GM19193 (cell line): ENCODE measurements around the gene CDIP1.

Experiments used
- POLR2A ChIP-seq: IDR thresholded peaks from 4 replicates; pipeline ENCODE4 v1.6.1; 2011; ENCODE audit not compliant: insufficient read depth, insufficient read length; ENCODE audit errors: extremely low read depth

Gene CDIP1

DNA sequence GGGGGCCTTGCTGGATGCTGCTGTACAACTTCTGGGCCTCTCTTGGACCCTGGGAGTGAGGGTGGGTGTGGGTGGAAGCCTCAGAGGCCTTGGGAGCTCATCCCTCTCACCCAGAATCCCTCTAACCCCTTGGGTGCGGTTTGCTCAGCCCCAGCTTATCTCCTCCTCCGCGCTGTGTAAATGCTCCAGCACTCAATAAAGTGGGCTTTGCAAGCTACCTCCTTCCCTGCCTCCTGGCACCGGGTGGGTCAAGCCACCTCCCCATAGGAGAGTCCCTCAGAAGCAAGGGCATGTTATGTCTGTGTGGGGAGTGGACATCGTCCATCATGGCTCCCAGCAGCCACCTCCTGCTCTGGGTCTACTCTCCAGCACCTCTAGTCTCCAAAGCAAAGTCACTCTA, 28.4 kb downstream of the CDIP1 start:
- no peak for TF ChIP-seq POLR2A

DNA sequence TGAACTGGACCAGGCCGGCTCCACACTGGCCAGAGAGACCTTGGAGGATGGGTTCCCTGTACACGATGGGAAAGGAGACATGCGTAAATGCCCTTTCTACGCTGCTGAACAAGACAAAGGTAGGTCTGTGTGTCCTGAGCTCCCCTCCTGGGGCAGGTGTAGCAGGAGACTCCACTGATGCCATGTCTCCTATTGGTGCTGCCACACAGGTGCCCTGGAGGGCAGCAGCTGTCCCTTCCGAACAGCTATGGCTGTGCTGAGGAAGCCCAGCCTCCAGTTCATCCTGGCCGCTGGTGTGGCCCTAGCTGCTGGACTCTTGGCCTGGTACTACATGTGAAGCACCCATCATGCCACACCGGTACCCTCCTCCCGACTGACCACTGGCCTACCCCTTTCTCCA, 29.2 kb downstream of the CDIP1 start:
- TF ChIP-seq POLR2A, result no peak

DNA sequence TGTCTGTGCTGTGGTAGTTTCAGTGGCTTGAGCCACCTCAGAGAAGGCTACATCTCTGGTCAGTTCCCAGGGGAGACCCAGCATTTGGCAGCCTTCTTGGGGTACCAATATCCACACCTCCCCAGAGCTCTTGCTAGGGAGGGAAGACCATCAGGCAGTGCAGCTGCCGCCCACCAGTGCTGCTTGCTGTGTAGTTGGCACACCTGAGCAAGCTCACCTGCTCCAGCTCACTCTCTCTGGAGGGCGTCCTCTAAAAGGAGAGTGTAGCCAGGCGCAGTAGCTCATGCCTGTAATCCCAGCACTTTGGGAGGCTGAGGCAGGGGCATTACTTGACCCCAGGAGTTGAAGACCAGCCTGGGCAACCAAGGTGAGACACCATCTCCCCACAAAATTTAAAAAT, 29.8 kb downstream of the CDIP1 start:
- TF ChIP-seq POLR2A, result no peak

DNA sequence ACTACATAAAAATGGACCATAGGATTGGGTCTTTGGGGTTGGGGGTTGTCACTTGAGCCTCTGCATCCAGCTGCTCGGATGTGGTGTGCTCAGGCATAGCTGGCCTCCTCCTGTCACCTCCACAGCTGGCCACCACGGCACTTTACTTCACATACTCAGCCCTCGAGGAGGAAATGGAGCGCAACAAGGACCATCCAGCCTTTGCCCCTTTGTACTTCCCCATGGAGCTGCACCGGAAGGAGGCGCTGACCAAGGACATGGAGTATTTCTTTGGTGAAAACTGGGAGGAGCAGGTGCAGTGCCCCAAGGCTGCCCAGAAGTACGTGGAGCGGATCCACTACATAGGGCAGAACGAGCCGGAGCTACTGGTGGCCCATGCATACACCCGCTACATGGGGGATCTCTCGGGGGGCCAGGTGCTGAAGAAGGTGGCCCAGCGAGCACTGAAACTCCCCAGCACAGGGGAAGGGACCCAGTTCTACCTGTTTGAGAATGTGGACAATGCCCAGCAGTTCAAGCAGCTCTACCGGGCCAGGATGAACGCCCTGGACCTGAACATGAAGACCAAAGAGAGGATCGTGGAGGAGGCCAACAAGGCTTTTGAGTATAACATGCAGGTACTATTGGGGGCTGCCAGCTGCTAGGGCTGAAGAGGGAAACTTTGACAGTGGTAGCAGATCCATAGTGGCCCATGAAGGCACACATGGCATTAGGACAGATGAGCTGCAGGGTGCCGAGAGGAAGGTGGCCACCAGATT, 30.8 kb downstream of the CDIP1 start:
- TF ChIP-seq POLR2A, result no peak

DNA sequence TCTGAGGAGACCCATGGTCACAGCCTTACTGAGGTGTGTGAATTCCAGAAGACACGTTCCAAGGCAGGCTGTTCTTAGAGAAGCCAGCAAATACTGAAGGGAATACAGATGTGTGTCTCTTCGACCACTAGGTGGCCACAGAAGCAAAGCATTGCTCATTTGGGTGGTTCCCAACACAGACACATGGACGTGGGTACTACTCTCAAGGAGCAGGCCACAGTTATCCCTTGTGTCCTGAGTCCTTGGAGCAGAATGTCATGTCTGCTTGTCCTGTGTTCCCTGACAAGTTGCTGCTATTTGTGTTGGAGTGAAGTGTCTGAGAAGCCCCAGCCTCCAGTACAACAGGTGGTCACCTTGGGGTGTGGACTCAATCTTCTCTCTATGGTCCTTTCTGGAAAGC, 32.1 kb downstream of the CDIP1 start:
- TF ChIP-seq POLR2A, result no peak

DNA sequence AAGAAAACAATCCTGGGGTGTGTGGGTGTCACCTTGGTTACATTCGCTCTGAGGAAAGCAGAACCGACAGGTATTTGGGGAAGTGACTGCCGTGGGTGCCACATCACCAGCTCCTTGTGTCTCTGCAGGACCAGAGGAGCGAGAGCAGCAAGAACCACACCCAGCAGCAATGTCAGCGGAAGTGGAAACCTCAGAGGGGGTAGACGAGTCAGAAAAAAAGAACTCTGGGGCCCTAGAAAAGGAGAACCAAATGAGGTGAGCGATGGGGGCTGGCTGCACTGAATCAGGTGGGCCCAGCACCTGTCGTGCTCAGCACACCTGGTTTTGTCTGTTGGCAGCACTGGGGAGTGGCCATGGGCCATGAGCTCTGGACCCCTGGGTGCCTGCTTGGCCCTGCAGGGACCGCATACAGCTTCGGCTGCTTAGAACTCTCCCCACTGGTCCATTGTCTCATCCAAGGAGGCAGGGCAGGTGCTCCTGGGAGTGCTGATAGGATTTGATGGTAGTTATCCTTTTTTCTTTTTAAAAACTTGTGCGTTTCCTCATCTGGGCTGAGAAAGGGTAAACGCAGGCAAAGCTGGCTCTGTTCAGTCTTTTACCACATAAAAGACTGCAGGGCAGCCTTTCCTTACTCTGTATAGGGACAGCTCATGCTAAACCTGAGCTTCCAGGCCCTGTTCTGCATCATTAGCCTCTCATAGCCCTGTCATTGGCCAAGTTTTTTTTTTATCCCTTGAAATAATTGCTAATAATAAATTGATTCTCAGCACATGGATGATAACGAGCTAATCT, 33.0 kb downstream of the CDIP1 start:
- peak; percentile 20 for TF ChIP-seq POLR2A

DNA sequence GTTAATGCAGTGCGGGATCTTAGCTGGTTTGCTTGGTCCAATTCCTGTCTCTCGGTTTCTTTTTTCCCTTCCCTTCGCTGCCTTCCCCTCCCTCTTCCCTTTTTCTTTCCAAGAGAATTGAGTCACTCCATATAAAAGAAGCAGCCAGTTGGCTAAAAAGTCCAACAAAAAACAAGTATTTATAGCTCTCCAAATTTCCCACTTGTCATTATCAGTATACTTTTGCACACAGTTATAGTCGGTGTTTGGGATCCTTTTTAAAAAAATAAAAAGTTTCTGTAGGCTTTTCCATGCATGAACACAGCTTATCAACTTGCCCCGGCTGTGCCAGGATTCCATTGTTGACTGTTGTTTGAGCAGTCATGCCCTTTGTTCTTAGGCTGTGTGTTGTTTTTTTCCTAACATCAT, 37.5 kb downstream of the CDIP1 start:
- no peak for TF ChIP-seq POLR2A

DNA sequence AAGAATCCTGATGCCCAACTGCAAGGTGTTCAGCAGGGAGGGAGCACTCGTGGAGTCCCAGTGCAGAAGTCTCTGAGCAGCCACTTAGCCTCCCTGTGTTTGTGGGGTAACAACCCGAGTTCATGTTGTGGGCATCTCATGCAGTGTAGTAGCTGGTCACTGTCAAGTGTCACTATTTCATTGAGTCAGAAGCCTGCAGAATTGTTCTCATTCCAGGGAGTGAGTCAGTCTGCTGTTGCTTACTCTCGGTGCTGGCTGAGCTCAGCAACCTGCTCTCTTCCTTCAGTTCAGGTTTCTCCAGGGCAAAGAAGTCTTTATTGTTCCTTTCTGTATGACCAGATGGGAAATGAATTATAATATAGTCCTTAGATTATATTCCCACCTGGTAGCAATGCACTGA, 38.3 kb downstream of the CDIP1 start:
- no peak for TF ChIP-seq POLR2A

DNA sequence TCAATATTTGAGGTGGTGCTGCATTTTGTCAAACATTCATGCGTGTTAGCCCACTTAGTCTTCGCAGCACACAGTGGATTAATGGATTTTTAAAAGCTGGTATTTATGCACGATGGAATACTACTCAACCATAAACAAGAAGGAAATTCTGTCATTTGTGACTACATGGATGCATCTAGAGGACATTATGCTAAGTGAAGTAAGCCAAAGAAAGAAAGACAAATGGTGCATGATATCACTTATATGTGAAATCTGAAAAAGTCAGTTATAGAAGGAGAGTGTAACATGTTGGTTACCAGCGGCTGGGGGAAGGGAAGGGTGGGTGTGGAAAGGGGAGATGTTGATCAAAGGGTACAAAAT, 39.4 kb downstream of the CDIP1 start:
- no peak for TF ChIP-seq POLR2A

DNA sequence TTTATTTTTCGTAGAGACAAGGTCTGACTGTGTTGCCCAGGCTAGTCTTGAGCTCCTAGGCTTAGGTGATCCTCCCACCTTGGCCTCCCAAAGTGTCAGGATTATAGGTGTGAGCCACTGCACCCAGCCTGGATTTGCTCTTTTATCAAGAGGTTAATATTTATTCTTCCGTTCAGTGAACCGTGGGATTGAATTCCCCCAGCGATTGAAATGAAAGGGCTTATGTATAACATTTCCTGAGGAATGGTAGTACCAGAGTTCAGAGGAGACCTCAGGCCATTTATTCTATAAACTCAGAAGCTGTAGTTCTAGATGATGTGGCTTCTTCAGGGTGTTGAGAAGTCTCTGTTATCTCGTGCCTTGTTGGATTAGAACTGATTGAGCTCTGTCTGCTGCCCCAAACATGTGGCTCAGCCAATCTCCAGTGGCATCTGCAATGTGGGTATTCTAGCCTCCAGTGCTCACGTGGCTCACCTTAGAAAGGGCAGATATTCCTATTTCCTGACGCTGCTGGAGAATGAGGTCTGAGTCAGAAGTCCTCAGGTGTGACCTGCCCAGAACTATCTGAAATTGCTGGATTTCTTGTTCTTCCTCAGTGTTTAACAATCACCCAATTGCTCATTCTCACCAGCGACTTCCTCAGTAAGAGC, 39.9 kb downstream of the CDIP1 start:
- no peak for TF ChIP-seq POLR2A

DNA sequence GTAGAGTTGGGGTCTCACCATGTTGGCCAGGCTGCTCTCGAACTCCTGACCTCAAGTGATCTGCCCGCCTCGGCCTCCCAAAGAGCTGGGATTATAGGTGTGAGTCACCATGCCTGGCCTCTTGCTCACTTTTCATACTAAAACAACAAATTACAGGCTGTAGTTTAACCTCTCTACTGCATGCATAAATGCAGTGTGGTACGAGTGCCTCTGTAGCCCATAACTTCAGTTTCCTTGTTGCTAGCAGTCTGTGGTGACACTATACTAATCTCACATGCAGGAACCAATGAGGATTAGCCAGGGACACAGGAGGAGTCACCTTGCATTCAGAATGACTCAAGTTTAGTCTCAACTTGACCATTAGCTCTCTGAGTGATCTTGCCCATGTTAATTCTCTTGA, 42.3 kb downstream of the CDIP1 start:
- no peak for TF ChIP-seq POLR2A

DNA sequence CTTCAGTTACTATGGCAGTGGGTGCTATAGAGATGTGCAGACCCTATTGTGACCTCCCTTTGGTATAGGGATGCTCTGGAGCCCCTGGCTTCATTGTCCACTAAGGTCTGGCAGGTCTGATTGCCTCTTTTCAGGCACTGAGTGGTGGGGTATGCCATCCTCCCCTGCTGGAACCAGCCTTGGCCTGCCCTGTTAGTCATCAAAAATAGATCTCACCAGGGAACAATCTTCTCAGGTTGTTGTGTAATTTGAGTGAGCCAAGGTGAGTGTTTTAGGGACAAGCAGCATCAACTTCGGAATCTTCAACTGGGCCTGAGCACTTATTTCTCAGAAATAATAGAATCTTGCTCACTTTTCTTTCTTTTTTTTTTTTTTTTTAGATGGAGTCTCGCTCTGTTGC, 42.8 kb downstream of the CDIP1 start:
- no peak for TF ChIP-seq POLR2A

DNA sequence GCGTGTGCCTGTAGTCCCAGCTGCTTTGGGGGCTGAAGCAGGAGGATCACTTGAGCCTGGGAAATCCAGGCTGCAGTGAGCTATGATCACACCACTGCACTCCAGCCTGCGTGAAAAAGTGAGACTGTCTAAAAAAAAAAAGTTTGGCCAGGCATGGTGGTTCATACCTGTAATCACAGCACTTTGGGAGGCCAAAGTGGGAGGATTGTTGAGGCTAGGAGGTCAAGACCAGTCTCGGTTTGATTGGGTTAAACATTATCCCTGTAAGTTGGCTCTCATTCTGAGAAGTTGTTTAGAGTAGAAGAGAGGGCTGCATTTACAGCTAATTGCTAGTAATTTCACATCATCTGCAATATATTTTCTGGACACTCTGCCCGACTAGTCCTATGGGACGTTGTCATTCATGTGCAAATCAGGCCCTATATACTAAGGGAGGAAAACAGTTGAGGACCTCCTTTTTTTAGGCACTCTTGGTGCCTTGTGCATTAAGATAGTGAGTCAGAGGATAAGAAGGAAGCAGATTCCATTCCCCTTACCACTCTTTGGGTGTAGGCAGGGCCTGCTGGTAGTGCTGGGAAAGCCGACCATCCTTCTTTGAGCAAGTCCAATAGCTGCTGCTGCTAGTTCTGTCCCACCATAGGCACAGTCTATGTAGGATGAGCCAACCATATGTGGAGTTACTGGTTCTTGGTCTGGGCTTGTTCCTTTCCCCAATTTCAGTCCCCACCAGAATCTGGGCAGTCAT, 43.7 kb downstream of the CDIP1 start:
- no peak for TF ChIP-seq POLR2A

DNA sequence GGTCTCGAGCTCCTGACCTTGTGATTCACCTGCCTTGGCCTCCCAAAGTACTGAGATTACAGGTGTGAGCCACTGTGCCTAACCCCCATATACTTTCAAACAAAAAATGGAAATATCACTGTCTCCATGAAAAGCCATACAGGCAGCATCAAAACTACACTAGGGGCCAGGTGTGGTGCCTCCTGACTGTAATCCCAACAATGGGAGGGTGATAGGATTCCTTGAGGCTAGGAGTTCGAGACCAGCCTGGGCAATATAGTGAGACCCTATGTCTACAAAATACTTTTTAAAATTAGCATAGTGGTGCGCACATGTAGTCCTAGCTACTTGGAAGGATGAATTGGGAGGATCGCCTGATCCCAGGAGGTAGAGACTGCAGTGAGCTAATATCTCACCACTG, 46.7 kb downstream of the CDIP1 start:
- TF ChIP-seq POLR2A, result no peak

DNA sequence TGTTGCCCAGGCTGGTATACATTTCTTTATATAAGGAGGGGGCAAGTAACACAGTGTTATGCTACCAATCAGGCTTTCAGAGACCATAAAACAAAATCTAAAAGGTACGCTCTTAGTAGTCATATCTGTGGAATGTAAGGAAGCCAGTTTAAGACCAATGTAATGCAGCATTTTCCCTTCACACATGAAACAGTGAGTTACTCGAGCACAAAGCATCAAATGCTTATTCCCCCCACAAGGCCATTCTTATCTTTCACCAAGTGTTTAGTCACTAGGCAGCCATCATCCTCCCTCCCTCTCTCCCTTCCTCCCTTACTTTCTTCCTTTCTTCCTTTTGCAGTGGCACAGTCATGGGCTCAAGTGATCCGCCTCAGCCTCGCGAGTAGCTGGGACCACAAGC, 49.5 kb downstream of the CDIP1 start:
- no peak for TF ChIP-seq POLR2A
